ENCODE data around the gene KAT5. TPM values are rescaled to one million over a fixed set of nuclear protein-coding genes. Genes with fewer than 3 reads are reported as not detected.
"Not testable (repeated sequence)": the region's sequence is repeated elsewhere in the genome, so short reads cannot be mapped to it uniquely, and the experiment has no call there.

KAT5 gene
- total RNA-seq, 1 experiment from 2014 or later, result 42.0 TPM

DNA sequence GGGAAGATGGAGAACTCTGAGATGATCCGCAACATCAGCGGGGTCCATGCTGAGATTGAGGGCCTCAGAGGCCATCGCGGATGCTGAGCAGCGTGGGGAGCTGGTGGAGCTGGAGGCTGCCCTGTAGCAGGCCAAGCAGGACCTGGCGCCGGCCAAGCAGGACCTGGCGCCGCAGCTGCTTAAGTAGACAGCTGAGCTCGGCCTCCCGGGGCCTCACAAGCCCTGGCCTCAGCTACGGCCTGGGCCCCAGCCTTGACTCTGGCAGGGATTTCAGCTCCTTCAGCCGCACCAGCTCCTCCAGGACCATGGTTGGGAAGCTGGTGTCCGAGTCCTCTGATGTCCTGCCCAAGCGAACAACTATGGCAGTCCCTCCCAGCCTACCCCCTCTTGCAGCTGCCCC, 15.8 kb downstream of the KAT5 start:
- DNase-seq (ENCODE audit: low read depth, low spot score), result no peak
- in situ Hi-C loops (cut with HindIII; ENCODE audit: low pct_unique_long_range_greater_than_20kb, low sequenced_read_pairs), result no loop called here

DNA sequence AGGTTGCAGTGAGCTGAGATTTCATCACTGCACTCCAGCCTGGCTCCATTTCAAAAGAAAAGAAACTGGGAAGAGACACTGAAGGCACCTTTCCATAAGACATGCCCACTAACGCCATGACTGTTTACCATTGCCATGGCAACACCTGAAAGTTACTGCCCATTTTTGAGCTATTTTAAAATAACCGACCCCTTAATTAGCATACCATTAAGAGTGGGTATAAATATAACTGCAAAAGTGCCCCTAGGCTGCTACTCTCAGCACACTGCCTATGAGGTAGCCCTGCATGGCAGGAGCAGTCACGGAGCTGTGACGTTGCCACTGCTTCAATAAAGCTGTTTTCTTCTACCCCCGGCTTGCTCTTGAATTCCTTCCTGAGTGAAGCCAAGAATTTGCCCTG, 18.4 kb downstream of the KAT5 start:
- in situ Hi-C loops (cut with HindIII; ENCODE audit: low pct_unique_long_range_greater_than_20kb, low sequenced_read_pairs), result no loop called here

DNA sequence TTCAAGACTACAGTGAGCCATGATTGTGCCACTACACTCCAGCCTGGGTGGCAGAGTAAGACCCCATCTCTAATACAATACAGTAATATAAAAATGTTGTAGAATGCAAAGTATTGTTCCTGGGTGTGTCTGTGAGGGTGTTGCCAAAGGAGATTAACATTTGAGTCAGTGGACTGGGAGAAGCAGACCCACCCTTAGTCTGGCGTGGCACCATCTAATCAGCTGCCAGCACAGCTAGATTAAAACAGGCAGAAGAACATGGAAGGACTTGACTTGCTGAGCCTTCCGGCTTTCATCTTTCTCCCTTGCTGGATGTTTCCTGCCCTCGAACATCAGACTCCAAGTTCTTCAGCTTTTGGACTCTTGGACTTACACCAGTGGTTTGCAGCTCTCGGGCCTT, 23.1 kb downstream of the KAT5 start:
- in situ Hi-C loops (cut with HindIII; ENCODE audit: low pct_unique_long_range_greater_than_20kb, low sequenced_read_pairs), result not testable (repeated sequence)

More for the DNA sequence above, 18.4 kb downstream of the KAT5 start:
- DNase-seq (ENCODE audit: low read depth, low spot score), result no peak

DNA sequence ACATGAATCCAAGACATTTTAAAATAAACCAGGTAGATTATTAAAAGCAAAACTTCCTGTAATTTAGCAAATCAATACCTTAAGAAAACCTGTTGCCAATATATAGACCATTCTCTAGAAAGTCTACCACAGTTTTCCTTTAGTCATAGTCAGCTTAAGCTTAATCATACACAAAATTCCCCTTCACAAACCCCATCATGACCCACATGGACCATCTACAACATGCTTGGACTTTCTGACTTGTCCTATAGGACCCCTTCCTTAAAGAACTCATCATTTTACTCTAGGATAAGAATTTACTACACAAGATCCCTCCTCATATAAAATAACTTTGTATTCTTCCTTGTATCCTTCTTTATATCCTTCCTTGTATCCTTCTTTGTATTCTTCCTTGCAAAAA, 24.8 kb downstream of the KAT5 start:
- DNase-seq (ENCODE audit: low read depth, low spot score), result no peak
- in situ Hi-C loops (cut with HindIII; ENCODE audit: low pct_unique_long_range_greater_than_20kb, low sequenced_read_pairs), result no loop called here

More for the DNA sequence above, 23.1 kb downstream of the KAT5 start:
- DNase-seq (ENCODE audit: low read depth, low spot score), result not testable (repeated sequence)

DNA sequence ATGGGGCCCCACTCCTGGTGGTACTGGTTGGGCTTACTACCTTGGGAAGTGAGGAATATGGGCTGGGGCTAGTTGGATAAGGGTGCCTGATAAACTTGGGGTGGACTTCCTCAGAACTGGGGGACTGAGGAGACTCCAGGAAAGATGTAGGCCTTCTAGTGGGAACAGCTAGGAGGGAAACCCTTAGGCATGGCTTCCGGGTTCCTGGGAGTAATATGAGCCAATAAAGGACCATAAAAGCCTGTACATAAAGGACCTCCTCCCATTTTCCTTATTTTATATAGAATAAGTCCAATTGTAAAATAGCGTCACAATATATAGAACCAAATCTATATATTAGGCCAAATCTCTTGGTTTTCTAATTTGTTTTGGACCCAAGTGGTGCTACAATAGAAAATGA, 27.0 kb downstream of the KAT5 start:
- in situ Hi-C loops (cut with HindIII; ENCODE audit: low pct_unique_long_range_greater_than_20kb, low sequenced_read_pairs), result no loop called here
- DNase-seq (ENCODE audit: low read depth, low spot score), result no peak

DNA sequence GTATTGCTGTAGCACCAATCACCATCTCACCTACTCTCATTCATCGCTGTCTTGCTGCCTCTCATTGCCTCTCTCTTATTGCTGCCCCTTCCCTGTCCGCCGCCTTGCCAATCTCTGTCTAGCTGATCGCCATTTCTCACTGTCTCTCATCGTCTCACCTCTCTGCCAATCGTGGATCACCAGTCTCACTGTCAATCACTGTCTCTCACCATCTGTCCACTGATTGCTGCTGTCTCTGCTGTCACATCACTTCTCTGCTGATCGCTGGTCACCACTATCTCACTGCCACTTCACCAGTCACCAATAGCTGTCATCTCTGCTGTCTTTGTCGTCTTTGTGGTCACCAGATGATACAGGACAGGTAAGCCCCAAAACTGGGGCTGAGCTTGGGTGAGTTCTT, 29.1 kb downstream of the KAT5 start:
- in situ Hi-C loops (cut with HindIII; ENCODE audit: low pct_unique_long_range_greater_than_20kb, low sequenced_read_pairs), result no loop called here
- DNase-seq (ENCODE audit: low read depth, low spot score), result no peak

DNA sequence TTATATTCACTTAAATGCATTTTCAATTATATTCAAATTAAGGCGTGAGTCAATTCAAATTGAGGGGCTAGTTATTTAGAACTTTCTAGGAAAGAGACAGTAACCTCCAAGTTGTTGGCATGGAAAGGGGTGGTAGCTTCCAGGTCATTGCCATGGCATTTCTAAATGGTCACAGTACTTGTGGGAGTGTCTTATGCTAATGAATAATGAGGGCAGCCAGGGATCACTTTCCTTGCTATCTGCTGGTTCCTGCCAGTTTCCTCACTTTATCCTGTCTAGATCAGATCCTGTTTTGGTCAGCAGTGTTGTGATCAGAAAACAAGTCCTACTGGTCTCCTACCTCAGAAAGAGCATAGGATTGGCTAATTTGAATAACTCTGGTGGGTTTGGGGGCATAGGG, 30.3 kb downstream of the KAT5 start:
- in situ Hi-C loops (cut with HindIII; ENCODE audit: low pct_unique_long_range_greater_than_20kb, low sequenced_read_pairs), result no loop called here
- DNase-seq (ENCODE audit: low read depth, low spot score), result no peak

DNA sequence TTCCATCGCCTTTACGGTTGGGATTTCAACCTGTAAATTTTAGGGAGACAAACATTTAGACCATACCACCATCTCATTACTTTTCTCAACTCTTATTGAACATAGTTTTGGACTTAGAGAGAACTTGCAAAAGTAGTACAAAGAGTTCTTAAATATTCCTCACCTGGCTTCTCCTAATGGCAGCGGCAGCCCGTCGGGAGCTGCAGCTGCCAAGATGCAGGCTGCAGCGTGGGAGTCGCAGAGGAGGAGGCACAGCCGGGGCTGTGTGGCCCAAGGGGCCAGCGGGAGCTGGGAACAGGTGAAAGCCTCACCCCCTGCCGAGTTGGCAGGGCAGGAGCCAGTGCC, 31.6 kb downstream of the KAT5 start:
- DNase-seq (ENCODE audit: low read depth, low spot score), result no peak
- in situ Hi-C loops (cut with HindIII; ENCODE audit: low pct_unique_long_range_greater_than_20kb, low sequenced_read_pairs), result no loop called here

DNA sequence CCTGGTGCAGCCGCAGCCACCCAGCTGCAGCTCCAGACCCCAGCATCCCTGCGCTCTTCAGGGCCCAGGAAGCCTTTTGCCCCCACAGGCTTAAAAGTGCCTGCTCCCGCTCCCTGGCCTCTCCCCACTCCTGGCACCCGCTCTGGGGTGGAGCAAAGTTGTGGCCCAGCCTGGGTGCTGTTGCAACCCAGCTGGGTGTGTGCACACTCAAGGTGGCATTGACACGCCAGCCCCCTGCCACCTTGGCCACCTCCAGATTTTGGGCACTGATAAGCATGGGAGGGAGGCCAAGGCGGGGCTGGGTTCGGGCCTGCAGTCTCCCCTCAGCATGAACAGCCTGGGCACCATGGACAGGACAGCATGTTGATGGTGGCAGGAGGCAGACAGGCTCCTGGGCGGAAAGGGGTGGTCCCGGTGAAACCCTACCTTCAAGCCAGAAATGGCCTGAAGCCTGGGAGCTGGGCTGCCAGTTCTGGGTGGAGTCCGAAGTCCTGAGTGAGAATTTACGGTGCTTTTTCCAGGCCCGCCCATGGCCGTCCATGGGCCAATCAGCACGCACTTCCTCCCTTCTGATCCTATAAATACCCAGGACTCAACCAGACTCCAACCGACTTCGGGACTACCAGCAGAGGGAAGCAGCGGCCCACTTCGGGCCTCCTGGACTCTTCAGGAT, 32.1 kb downstream of the KAT5 start:
- DNase-seq (ENCODE audit: low read depth, low spot score), result peak; percentile 70
- in situ Hi-C loops (cut with HindIII; ENCODE audit: low pct_unique_long_range_greater_than_20kb, low sequenced_read_pairs), result no loop called here

DNA sequence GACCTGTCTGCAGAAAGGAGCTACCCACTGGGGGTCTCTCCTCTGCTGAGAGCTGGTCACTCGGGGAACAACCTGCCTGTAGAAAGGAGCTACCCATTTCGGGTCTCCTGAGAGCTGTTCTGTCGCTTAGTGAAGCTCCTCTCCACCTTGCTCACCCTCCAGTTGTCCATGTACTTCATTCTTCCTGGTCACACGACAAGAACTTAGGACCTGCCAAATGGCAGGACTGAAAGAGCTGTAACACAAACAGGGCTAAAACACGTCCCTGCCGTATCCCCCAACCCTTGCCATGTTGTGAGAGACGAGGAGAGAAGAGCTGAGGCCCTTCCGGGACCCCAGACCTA, 32.6 kb downstream of the KAT5 start:
- in situ Hi-C loops (cut with HindIII; ENCODE audit: low pct_unique_long_range_greater_than_20kb, low sequenced_read_pairs), result no loop called here

DNA sequence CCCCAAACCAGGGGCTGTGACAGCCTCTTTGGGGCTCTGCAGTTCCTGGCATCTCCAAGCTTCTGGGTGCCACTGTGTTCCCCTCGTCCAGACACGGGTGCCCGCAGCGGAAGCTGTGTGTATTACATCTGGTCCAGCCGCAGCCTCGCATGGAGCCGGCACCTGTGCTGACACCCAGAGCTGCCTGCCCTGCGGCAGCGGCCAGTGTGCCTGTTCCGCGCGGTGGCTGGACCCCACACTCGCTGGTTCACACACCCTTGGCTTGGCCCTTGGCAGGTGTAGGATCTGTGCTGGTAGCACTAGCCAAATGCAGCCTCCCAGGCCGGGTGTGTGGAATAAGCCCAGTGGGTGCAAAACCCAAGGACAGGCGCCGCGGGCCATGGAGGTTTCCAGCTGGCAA, 33.0 kb downstream of the KAT5 start:
- no peak for DNase-seq (ENCODE audit: low read depth, low spot score)
- in situ Hi-C loops (cut with HindIII; ENCODE audit: low pct_unique_long_range_greater_than_20kb, low sequenced_read_pairs), result no loop called here

More for the DNA sequence above, 32.6 kb downstream of the KAT5 start:
- DNase-seq (ENCODE audit: low read depth, low spot score), result no peak

DNA sequence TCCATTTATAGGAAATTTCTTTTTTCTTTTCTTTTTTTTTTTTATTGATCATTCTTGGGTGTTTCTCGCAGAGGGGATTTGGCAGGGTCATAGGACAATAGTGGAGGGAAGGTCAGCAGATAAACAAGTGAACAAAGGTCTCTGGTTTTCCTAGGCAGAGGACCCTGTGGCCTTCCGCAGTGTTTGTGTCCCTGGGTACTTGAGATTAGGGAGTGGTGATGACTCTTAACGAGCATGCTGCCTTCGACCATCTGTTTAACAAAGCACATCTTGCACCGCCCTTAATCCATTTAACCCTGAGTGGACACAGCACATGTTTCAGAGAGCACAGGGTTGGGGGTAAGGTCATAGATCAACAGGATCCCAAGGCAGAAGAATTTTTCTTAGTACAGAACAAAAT, 50.1 kb downstream of the KAT5 start:
- DNase-seq (ENCODE audit: low read depth, low spot score); in situ Hi-C loops (cut with HindIII; ENCODE audit: low pct_unique_long_range_greater_than_20kb, low sequenced_read_pairs): not testable (repeated sequence)

DNA sequence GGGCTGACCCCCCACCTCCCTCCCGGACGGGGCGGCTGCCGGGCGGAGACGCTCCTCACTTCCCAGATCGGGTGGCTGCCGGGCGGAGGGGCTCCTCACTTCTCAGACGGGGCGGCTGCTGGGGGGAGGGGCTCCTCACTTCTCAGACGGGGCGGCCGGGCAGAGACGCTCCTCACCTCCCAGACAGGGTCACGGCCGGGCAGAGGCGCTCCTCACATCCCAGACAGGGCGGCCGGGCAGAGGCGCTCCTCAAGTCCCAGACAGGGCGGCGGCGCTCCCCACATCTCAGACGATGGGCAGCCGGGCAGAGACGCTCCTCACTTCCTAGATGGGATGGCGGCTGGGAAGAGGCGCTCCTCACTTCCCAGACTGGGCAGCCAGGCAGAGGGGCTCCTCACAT, 50.8 kb downstream of the KAT5 start:
- DNase-seq (ENCODE audit: low read depth, low spot score); in situ Hi-C loops (cut with HindIII; ENCODE audit: low pct_unique_long_range_greater_than_20kb, low sequenced_read_pairs): not testable (repeated sequence)

DNA sequence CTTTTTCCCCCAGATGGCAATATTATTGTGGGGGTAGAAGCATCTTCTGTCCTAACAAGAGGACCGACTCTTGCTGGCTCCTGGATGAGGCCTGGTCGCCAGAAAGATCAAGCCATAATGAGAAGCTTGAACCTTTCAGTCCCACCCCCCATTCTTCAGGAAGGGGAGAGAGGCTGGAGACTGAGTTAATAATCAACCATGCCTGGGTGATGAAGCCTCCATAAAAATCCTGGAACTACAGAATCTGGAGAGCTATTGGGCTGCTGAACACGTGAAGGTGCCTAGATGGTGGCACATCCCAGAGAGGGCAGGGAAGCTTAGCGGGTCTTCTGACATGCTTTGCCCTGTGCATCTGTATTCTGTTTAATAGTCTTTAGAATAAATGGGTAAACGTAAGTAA, 52.4 kb downstream of the KAT5 start:
- in situ Hi-C loops (cut with HindIII; ENCODE audit: low pct_unique_long_range_greater_than_20kb, low sequenced_read_pairs), result no loop called here
- DNase-seq (ENCODE audit: low read depth, low spot score), result no peak

DNA sequence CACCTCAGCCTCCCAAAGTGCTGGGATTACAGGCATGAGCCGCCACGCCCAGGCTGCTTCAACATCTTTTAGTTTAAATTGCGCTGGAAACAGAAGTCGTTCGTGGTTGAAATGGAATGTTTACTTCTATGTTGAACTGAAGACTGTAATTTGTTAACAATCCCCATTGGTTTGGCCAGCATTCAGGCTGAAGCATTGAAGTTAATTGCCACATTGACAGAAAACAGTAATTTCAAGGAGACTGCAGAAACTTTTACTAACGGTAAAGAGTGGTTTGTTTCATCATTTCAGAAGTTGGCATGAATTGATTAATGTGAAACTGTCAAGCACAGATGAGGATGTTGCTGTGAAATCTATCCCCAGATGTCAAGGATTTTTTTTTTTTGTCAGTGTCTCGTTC, 54.5 kb downstream of the KAT5 start:
- DNase-seq (ENCODE audit: low read depth, low spot score), result no peak
- in situ Hi-C loops (cut with HindIII; ENCODE audit: low pct_unique_long_range_greater_than_20kb, low sequenced_read_pairs), result no loop called here

DNA sequence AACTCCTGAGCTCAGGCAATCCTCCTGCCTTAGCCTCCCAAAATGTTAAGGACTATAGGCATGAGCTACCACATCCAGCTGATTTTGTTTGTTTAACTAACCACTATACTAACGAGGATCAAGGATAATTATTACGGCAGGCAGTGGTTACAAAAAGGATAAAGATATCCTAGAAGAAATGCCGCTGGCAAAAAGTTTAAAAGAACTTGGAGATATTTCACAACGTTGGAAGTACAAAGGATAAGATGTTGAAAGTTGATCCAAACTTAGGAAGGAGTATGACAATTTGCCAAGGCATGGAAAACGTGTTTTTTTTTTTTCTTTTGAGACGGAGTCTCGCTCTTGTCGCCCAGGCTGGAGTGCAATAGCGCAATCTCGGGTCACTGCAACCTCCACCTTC, 55.4 kb downstream of the KAT5 start:
- DNase-seq (ENCODE audit: low read depth, low spot score), result no peak
- in situ Hi-C loops (cut with HindIII; ENCODE audit: low pct_unique_long_range_greater_than_20kb, low sequenced_read_pairs), result no loop called here

DNA sequence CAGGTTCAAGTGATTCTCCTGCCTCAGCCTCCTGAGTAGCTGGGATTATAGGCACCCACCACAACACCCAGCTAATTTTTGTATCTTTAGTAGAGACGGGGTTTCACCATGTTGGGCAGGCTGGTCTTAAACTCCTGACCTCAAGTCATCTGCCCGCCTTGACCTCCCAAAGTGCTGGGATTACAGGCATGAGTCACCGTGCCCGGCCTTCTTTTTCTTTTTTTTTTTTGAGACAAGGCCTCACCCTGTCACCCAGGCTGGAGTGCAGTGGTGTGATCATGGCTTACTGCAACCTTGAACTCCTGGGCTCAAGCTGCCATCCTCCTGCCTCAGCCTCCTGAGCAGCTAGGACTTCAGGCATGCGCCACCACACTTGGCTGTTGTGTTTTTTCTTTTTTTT, 55.8 kb downstream of the KAT5 start:
- in situ Hi-C loops (cut with HindIII; ENCODE audit: low pct_unique_long_range_greater_than_20kb, low sequenced_read_pairs); DNase-seq (ENCODE audit: low read depth, low spot score): not testable (repeated sequence)
